ENCODE results near the gene KCNJ10.

DNA sequence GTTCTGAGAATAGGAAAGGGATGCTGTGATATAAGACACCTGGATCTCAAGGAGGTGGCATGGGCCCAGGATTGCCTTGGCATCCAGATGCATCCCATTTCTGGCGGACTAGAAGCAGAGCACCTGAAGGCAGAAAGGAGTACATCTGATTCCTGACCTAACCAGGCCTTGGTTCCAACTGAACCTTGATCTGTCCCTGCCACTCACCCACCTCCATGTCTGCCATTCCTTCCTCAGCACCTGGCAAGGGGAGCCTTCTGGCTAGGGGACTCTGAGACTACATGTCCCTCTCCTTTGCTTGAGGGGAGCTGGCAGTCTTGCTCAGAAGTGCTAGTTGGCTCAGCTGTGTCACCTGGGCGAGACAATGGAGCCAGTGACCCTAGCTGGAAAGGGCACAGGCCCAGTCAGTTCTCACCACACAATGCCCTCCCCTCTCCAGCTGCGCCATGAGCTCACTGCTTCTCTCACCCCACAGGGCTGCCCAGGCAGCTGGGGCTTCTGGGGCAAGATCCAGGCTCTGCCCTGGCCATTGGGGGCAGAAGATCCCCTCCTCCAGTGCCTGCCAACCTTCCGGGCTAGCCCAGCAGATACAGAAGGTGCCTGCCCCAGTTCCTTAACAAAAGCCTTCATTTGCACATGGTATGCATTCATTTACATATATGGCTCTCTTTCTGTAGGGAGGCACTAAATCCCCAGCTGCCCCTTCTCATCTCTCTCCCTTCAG lies 25.6 kb upstream of the KCNJ10 start:
- TF ChIP-seq POLR2AphosphoS5 (IDR thresholded peaks at IDR 0.05; ENCODE audit: insufficient read depth, low read depth, low read length) (no peak), POLR2A (IDR thresholded peaks at IDR 0.05; ENCODE audit: low read depth, low read length) (no peak), EZH2 (IDR thresholded peaks at IDR 0.05; ENCODE audit: borderline replicate concordance, low read depth, low read length, severe bottlenecking) (no peak), JUN (IDR thresholded peaks at IDR 0.05; ENCODE audit: borderline replicate concordance, insufficient read depth, insufficient read length, low read depth) (no peak), MYC (IDR thresholded peaks at IDR 0.05; ENCODE audit: low read depth, low read length) (no peak)
- TF ChIP-seq, protein P1, sequence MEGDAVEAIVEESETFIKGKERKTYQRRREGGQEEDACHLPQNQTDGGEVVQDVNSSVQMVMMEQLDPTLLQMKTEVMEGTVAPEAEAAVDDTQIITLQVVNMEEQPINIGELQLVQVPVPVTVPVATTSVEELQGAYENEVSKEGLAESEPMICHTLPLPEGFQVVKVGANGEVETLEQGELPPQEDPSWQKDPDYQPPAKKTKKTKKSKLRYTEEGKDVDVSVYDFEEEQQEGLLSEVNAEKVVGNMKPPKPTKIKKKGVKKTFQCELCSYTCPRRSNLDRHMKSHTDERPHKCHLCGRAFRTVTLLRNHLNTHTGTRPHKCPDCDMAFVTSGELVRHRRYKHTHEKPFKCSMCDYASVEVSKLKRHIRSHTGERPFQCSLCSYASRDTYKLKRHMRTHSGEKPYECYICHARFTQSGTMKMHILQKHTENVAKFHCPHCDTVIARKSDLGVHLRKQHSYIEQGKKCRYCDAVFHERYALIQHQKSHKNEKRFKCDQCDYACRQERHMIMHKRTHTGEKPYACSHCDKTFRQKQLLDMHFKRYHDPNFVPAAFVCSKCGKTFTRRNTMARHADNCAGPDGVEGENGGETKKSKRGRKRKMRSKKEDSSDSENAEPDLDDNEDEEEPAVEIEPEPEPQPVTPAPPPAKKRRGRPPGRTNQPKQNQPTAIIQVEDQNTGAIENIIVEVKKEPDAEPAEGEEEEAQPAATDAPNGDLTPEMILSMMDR (IDR thresholded peaks at IDR 0.05; ENCODE audit: extremely low read depth in 1 of 2, insufficient read depth in 1 of 2, low read depth in 1 of 2, low read length in 2 of 2), result no peak

All from endothelial cell of umbilical vein (primary cell).